Measurements from ENCODE around the gene RAD51B. TPM values are rescaled to one million over a fixed set of nuclear protein-coding genes. Genes with fewer than 3 reads are reported as not detected.

Gene RAD51B
- total RNA-seq, 1 experiment from 2014 or later: 20.0 TPM

- CTCF ChIA-PET: no interaction called here
- H4K20me1 ChIP-seq (ENCODE audit: insufficient read depth): no peaks in the 10 kb centered on the region
- no peak overlapping the region for H3K9ac ChIP-seq (ENCODE audit: low read length)
- no peak overlapping the region for H3K27ac ChIP-seq (ENCODE audit: low read depth, low read length)
- no peaks in the 10 kb centered on the region for H3K36me3 ChIP-seq (ENCODE audit: control insufficient read depth in 1 of 2, insufficient read depth in 2 of 2, low read length in 2 of 2)
- no peak for ATAC-seq
- H3K79me2 ChIP-seq (ENCODE audit: insufficient read depth, low read length): no peaks in the 10 kb centered on the region
- H3K9me2 ChIP-seq (ENCODE audit: insufficient read depth): no peaks in the 10 kb centered on the region
- H3K4me1 ChIP-seq (ENCODE audit: control insufficient read depth in 1 of 2, insufficient read depth in 2 of 2, low read length in 2 of 2): peaks cover 0 to 23% of the 10 kb centered on the region in 2 experiments; a peak in 1 of 4 replicates
- H2AFZ ChIP-seq (ENCODE audit: low read depth, low read length, poor library complexity, severe bottlenecking): no peak overlapping the region
- POLR2A ChIA-PET: no interaction called here
- no TSS peak for BruUV-seq (replicated peaks)
- no peaks in the 10 kb centered on the region for H3K27me3 ChIP-seq (ENCODE audit: insufficient read depth, low read length)
- intact Hi-C loops (cut with micrococcal nuclease): no loop called here
- H3K4me2 ChIP-seq (ENCODE audit: low read length): no peak overlapping the region
- no peaks in the 10 kb centered on the region for H3K9me3 ChIP-seq (ENCODE audit: control insufficient read depth in 1 of 2, insufficient read depth in 1 of 2, low read depth in 1 of 2, low read length in 2 of 2)
- no peak overlapping the region for H3K4me3 ChIP-seq (replicated peaks in 1 of 2; ENCODE audit: low read depth in 1 of 2, low read length in 2 of 2)
- no peak for TF ChIP-seq CTCF (IDR thresholded peaks at IDR 0.05 in 2 of 3, conservative IDR thresholded peaks at IDR 0.05 in 1 of 3; ENCODE audit: borderline replicate concordance in 1 of 3, insufficient read depth in 1 of 3, low read depth in 2 of 3, low read length in 2 of 3)
- no peak for TF ChIP-seq SP1 (IDR thresholded peaks at IDR 0.05; ENCODE audit: low read depth)
- no peak for TF ChIP-seq ELF1 (IDR thresholded peaks at IDR 0.05; ENCODE audit: borderline replicate concordance, low read depth)
- TF ChIP-seq POLR2A (IDR thresholded peaks at IDR 0.05; ENCODE audit: borderline replicate concordance, extremely low read depth, insufficient read depth, insufficient read length): no peak
- no peak for TF ChIP-seq EZH2phosphoT487 (IDR thresholded peaks at IDR 0.05; ENCODE audit: borderline replicate concordance)
- no peak for TF ChIP-seq FOSL1 (IDR thresholded peaks at IDR 0.05; ENCODE audit: low read depth)
- no peak for TF ChIP-seq JUND (IDR thresholded peaks at IDR 0.05)
- DNase-seq (ENCODE audit: low read depth, low spot score): no peak
- RAD21 ChIA-PET (ENCODE audit: low non-redundant PET in 1 of 2, low total read pairs in 2 of 2, uncharacterized antibody in 2 of 2, unreplicated experiment in 2 of 2): no interaction called here
Observed at GRCh38 chr14:68109132-68109900, 289.7 kb downstream of the RAD51B start.

Data from HCT116 (cell line).